ENCODE data around the gene SLC29A1. TPM values are rescaled to one million over a fixed set of nuclear protein-coding genes. Genes with fewer than 3 reads are reported as not detected.

SLC29A1 gene
- total RNA-seq, 1 experiment from 2014 or later, result 7.0 TPM

- Mint-ChIP-seq H3K27ac (ENCODE audit: low read depth, unreplicated experiment) (peak overlapping the region; percentile 59), H3K4me3 (ENCODE audit: unreplicated experiment) (peak overlapping the region; percentile 84), H3K36me3 (ENCODE audit: insufficient read depth, unreplicated experiment) (peaks cover 64% of the 10 kb centered on the region), H3K4me1 (ENCODE audit: insufficient read depth, unreplicated experiment) (peaks cover 56% of the 10 kb centered on the region), H3K27me3 (ENCODE audit: insufficient read depth, unreplicated experiment) (no peaks in the 10 kb centered on the region), H3K9me3 (ENCODE audit: unreplicated experiment) (no peaks in the 10 kb centered on the region)
- CTCF ChIA-PET, result interaction anchor here (0.6 to 4.5 kb wide), 32 partner anchors 8 to 585 kb away, joined by 3 to 33 read pairs (median 4); partner anchors contain the start of genes AARS2, HSP90AB1 and SLC29A1
- BruUV-seq (replicated peaks), result no TSS peak
- POLR2A ChIA-PET, result interaction anchor here (0.7 to 3.0 kb wide), 20 partner anchors 9 to 620 kb away, joined by 3 to 121 read pairs (median 4); partner anchors contain the start of genes AARS2, HSP90AB1, MAD2L1BP and NFKBIE
- TF ChIP-seq CTCF (IDR thresholded peaks at IDR 0.05; ENCODE audit: unreplicated experiment), result no peak
- DNase-seq (ENCODE audit: unreplicated experiment), result no peak
- intact Hi-C loops (cut with micrococcal nuclease), result loop anchor here (1.0 kb wide), 1 partner anchor 10 kb away; no protein-coding TSS in a partner anchor
Measured at GRCh38 chr6:44255871-44256774, 32.7 kb downstream of the SLC29A1 start.

GRCh38 chr6:44256775-44257024, 33.3 kb downstream of the SLC29A1 start:
- intact Hi-C loops (cut with micrococcal nuclease), result loop anchor here (1.0 kb wide), 2 partner anchors 10 to 35 kb away; no protein-coding TSS in a partner anchor
- H3K27ac Mint-ChIP-seq (ENCODE audit: low read depth, unreplicated experiment), result peak overlapping the region; percentile 57
- H3K4me1 Mint-ChIP-seq (ENCODE audit: insufficient read depth, unreplicated experiment), result peaks cover 54% of the 10 kb centered on the region
- no peaks in the 10 kb centered on the region for H3K9me3 Mint-ChIP-seq (ENCODE audit: unreplicated experiment)
- TF ChIP-seq CTCF (IDR thresholded peaks at IDR 0.05; ENCODE audit: unreplicated experiment), result no peak
- ChIA-PET POLR2A (interaction anchor here (0.5 to 3.0 kb wide), 20 partner anchors 9 to 1511 kb away, joined by 3 to 121 read pairs (median 4); partner anchors contain the start of genes AARS2, HSP90AB1, MAD2L1BP and NFKBIE), CTCF (interaction anchor here (0.6 to 4.5 kb wide), 33 partner anchors 9 to 484 kb away, joined by 3 to 33 read pairs (median 4); partner anchors contain the start of genes AARS2, HSP90AB1 and SLC29A1)
- H3K27me3 Mint-ChIP-seq (ENCODE audit: insufficient read depth, unreplicated experiment), result no peaks in the 10 kb centered on the region
- H3K36me3 Mint-ChIP-seq (ENCODE audit: insufficient read depth, unreplicated experiment), result peaks cover 58% of the 10 kb centered on the region
- peak overlapping the region; percentile 84 for H3K4me3 Mint-ChIP-seq (ENCODE audit: unreplicated experiment)
- no peak for DNase-seq (ENCODE audit: unreplicated experiment)
- no TSS peak for BruUV-seq (replicated peaks)

- Mint-ChIP-seq H3K4me3 (ENCODE audit: unreplicated experiment) (peak within 1 kb of the TSS; percentile 84), H3K27me3 (ENCODE audit: insufficient read depth, unreplicated experiment) (no peaks in the 10 kb centered on the region), H3K4me1 (ENCODE audit: insufficient read depth, unreplicated experiment) (peaks cover 50% of the 10 kb centered on the region), H3K27ac (ENCODE audit: low read depth, unreplicated experiment) (peak within 1 kb of the TSS; percentile 57), H3K9me3 (ENCODE audit: unreplicated experiment) (no peaks in the 10 kb centered on the region), H3K36me3 (ENCODE audit: insufficient read depth, unreplicated experiment) (peaks cover 53% of the 10 kb centered on the region)
- ChIA-PET CTCF (interaction anchor here (0.6 to 4.5 kb wide), 31 partner anchors 9 to 480 kb away, joined by 3 to 33 read pairs (median 4); partner anchors contain the start of genes AARS2, HSP90AB1 and SLC29A1), POLR2A (interaction anchor here (0.5 to 3.0 kb wide), 19 partner anchors 8 to 1511 kb away, joined by 3 to 121 read pairs (median 4); partner anchors contain the start of genes AARS2, HSP90AB1, MAD2L1BP and NFKBIE)
- peak; percentile 47 for DNase-seq (ENCODE audit: unreplicated experiment)
- intact Hi-C loops (cut with micrococcal nuclease), result loop anchor here (1.0 kb wide), 1 partner anchor 36 kb away; no protein-coding TSS in a partner anchor
- no TSS peak for BruUV-seq (replicated peaks)
- peak; percentile 78 for TF ChIP-seq CTCF (IDR thresholded peaks at IDR 0.05; ENCODE audit: unreplicated experiment)
Measured at GRCh38 chr6:44257025-44257752, 33.8 kb downstream of the SLC29A1 start, which contains the start of gene SLC35B2. Gene SLC35B2, minus strand, starts transcription at chr6:44257528. Its CDS starts 118 bp downstream, at chr6:44257410.
